WTC11 (cell line): ENCODE data around the gene LMAN2L. TPM values are rescaled to one million over a fixed set of nuclear protein-coding genes. Genes with fewer than 3 reads are reported as not detected.

Experiments used
- ATAC-seq: fragments of 200-7000 bp; cut with Tn5 transposase; 2 replicates; pipeline ENCODE4 v1.10.0; 2021; ENCODE audit warnings: mild to moderate bottlenecking, moderate library complexity
- CTCF ChIA-PET: fragments of 300-600 bp; sonication (Branson Sonifier 250); formaldehyde crosslinking; loops from one replicate; lab custom pipeline; 2021; ENCODE audit warnings: antibody characterized with exemption; lab: Charles Lee
- POLR2A ChIA-PET: fragments of 350-600 bp; sonication (Branson Sonifier 250); formaldehyde crosslinking; loops from one replicate; lab custom pipeline; 2021; ENCODE audit warnings: antibody characterized with exemption; lab: Charles Lee
- DNase-seq: peaks from one replicate; pipeline ENCODE4 v3.0.0; 2021; ENCODE audit warnings: low spot score
- H3K27ac Mint-ChIP-seq: 2 replicates; pipeline ENCODE4 v1.8.0; 2021; ENCODE audit warnings: mixed read lengths
- H3K27me3 Mint-ChIP-seq: 2 replicates; pipeline ENCODE4 v1.8.0; 2021; ENCODE audit warnings: low read depth, mild to moderate bottlenecking, moderate library complexity, mixed read lengths
- H3K36me3 Mint-ChIP-seq: 2 replicates; pipeline ENCODE4 v1.8.0; 2021; ENCODE audit warnings: mixed read lengths
- H3K4me1 Mint-ChIP-seq: 2 replicates; pipeline ENCODE4 v1.8.0; 2022; ENCODE audit warnings: mixed read lengths
- H3K4me3 Mint-ChIP-seq: 2 replicates; pipeline ENCODE4 v1.8.0; 2021; ENCODE audit warnings: mild to moderate bottlenecking, moderate library complexity, mixed read lengths
- H3K9me3 Mint-ChIP-seq: 2 replicates; pipeline ENCODE4 v1.8.0; 2021; ENCODE audit warnings: mixed read lengths
- CREB1 ChIP-seq: sonication (generic); formaldehyde crosslinking; IDR thresholded peaks from 2 replicates; pipeline ENCODE4 v1.8.0; 2023; ENCODE audit warnings: mild to moderate bottlenecking, missing genetic modification reagents
- EMX1 ChIP-seq: fragments of 250-450 bp; sonication (Bioruptor Pico); IDR thresholded peaks from 2 replicates; pipeline ENCODE4 v1.8.0; 2021; ENCODE audit warnings: mild to moderate bottlenecking
- ESRRA ChIP-seq: sonication (generic); formaldehyde crosslinking; IDR thresholded peaks from 2 replicates; pipeline ENCODE4 v1.8.1; 2022; ENCODE audit warnings: mild to moderate bottlenecking, missing genetic modification reagents, borderline replicate concordance
- FOXK1 ChIP-seq: sonication (generic); formaldehyde crosslinking; IDR thresholded peaks from 2 replicates; pipeline ENCODE4 v1.8.0; 2022; ENCODE audit warnings: mild to moderate bottlenecking, moderate library complexity, missing genetic modification reagents
- FOXP1 ChIP-seq: sonication (generic); formaldehyde crosslinking; IDR thresholded peaks from 2 replicates; pipeline ENCODE4 v1.8.0; 2022; ENCODE audit warnings: missing genetic modification reagents, mild to moderate bottlenecking, moderate library complexity, borderline replicate concordance
- JUN ChIP-seq: sonication (generic); formaldehyde crosslinking; IDR thresholded peaks from 2 replicates; pipeline ENCODE4 v1.8.0; 2023; ENCODE audit warnings: mild to moderate bottlenecking, missing genetic modification reagents
- NFE2L1 ChIP-seq: sonication (generic); formaldehyde crosslinking; IDR thresholded peaks from 2 replicates; pipeline ENCODE4 v1.8.1; 2023; ENCODE audit warnings: missing genetic modification reagents
- NFYB ChIP-seq: sonication (generic); formaldehyde crosslinking; conservative IDR thresholded peaks from 2 replicates; pipeline ENCODE4 v1.8.0; 2022; ENCODE audit warnings: low read depth, missing genetic modification reagents
- NR2C2 ChIP-seq: sonication (generic); formaldehyde crosslinking; IDR thresholded peaks from 2 replicates; pipeline ENCODE4 v1.8.0; 2022; ENCODE audit warnings: mild to moderate bottlenecking, missing genetic modification reagents
- OVOL2 ChIP-seq: fragments of 250-450 bp; sonication (Bioruptor Pico); IDR thresholded peaks from 2 replicates; pipeline ENCODE4 v1.9.0; 2021; ENCODE audit warnings: mild to moderate bottlenecking, borderline replicate concordance
- PREB ChIP-seq: sonication (generic); formaldehyde crosslinking; IDR thresholded peaks from 2 replicates; pipeline ENCODE4 v1.8.1; 2022; ENCODE audit warnings: mild to moderate bottlenecking, missing genetic modification reagents, moderate library complexity, borderline replicate concordance
- RORB ChIP-seq: fragments of 250-450 bp; sonication (Bioruptor Pico); IDR thresholded peaks from 2 replicates; pipeline ENCODE4 v1.9.0; 2021; ENCODE audit warnings: mild to moderate bottlenecking
- SMAD3 ChIP-seq: sonication (generic); formaldehyde crosslinking; IDR thresholded peaks from 2 replicates; pipeline ENCODE4 v1.8.0; 2022; ENCODE audit warnings: missing genetic modification reagents, mild to moderate bottlenecking, borderline replicate concordance
- SMAD4 ChIP-seq: sonication (generic); formaldehyde crosslinking; IDR thresholded peaks from 2 replicates; pipeline ENCODE4 v1.8.0; 2022; ENCODE audit warnings: mild to moderate bottlenecking, missing genetic modification reagents
- TEAD1 ChIP-seq: sonication (generic); formaldehyde crosslinking; IDR thresholded peaks from 2 replicates; pipeline ENCODE4 v1.8.0; 2022; ENCODE audit warnings: mild to moderate bottlenecking, missing genetic modification reagents
- ZNF121 ChIP-seq: sonication (generic); formaldehyde crosslinking; IDR thresholded peaks from 2 replicates; pipeline ENCODE4 v1.8.0; 2023; ENCODE audit warnings: missing genetic modification reagents
- ZNF317 ChIP-seq: sonication (generic); formaldehyde crosslinking; IDR thresholded peaks from 2 replicates; pipeline ENCODE4 v1.8.1; 2023; ENCODE audit warnings: low read depth, mild to moderate bottlenecking, moderate library complexity, missing genetic modification reagents, borderline replicate concordance
- ZNF416 ChIP-seq: fragments of 250-450 bp; sonication (Bioruptor Pico); IDR thresholded peaks from 2 replicates; pipeline ENCODE4 v1.9.0; 2021; ENCODE audit warnings: mild to moderate bottlenecking, inconsistent platforms
- ZNF423 ChIP-seq: fragments of 250-450 bp; sonication (Bioruptor Pico); IDR thresholded peaks from 2 replicates; pipeline ENCODE4 v2.1.2; 2022; ENCODE audit warnings: mild to moderate bottlenecking, moderate library complexity
- total RNA-seq: library from RNA; stranded (reverse); gene quantifications from 3 replicates; pipeline ENCODE4 v1.2.3, GENCODE V29; 2021
- TF ChIP-seq, protein P1 (sequence below): sonication (generic); formaldehyde crosslinking; IDR thresholded peaks from 2 replicates; pipeline ENCODE4 v1.8.1; 2023; ENCODE audit warnings: mild to moderate bottlenecking, missing genetic modification reagents, moderate library complexity
- TF ChIP-seq, protein P2 (sequence below): sonication (generic); formaldehyde crosslinking; IDR thresholded peaks from 2 replicates; pipeline ENCODE4 v1.8.1; 2023; ENCODE audit warnings: mild to moderate bottlenecking, moderate library complexity, missing genetic modification reagents
- TF ChIP-seq, protein P3 (sequence below): sonication (generic); formaldehyde crosslinking; IDR thresholded peaks from 2 replicates; pipeline ENCODE4 v1.8.0; 2022; ENCODE audit warnings: mild to moderate bottlenecking, missing genetic modification reagents
- TF ChIP-seq, protein P4 (sequence below): fragments of 250-450 bp; sonication (Bioruptor Pico); conservative IDR thresholded peaks from 2 replicates; pipeline ENCODE4 v1.9.0; 2021; ENCODE audit warnings: mild to moderate bottlenecking
- TF ChIP-seq, protein P5 (sequence below): sonication (generic); formaldehyde crosslinking; conservative IDR thresholded peaks from 2 replicates; pipeline ENCODE4 v1.8.1; 2022; ENCODE audit warnings: mild to moderate bottlenecking, missing genetic modification reagents

LMAN2L gene
- total RNA-seq, 1 experiment from 2014 or later, result 13.5 TPM

DNA sequence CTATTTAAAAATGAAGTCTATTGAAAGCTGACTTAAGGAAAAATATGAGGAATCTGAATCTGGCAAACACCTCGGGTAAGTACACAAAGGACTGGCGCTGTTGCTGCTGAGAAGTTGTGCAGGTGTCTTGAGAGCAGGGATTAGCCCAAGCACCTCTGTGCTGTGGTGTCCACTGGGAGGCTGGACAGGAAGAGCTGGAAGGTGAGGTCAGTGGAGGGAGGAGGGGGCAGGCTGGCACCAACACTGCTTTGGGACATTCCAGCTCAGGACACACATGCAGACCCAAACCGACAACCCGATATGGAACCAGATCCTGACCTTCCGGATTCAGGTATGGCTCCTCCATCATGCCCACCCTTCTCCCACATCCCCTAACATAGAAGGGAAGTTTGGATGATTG lies 76.7 kb downstream of the LMAN2L start:
- TF ChIP-seq NFE2L1 (no peak), EMX1 (CRISPR knock-in tag) (no peak), SMAD3 (CRISPR knock-in tag) (no peak), SMAD4 (CRISPR knock-in tag) (no peak), JUN (CRISPR knock-in tag) (no peak), PREB (CRISPR knock-in tag) (no peak), FOXK1 (CRISPR knock-in tag) (no peak), ZNF423 (CRISPR knock-in tag) (no peak), ESRRA (CRISPR knock-in tag) (no peak), CREB1 (CRISPR knock-in tag) (no peak), NFYB (CRISPR knock-in tag) (no peak), OVOL2 (CRISPR knock-in tag) (no peak), TEAD1 (no peak), NR2C2 (no peak), FOXP1 (CRISPR knock-in tag) (no peak), RORB (CRISPR knock-in tag) (no peak), ZNF416 (no peak)
- TF ChIP-seq, protein P1, sequence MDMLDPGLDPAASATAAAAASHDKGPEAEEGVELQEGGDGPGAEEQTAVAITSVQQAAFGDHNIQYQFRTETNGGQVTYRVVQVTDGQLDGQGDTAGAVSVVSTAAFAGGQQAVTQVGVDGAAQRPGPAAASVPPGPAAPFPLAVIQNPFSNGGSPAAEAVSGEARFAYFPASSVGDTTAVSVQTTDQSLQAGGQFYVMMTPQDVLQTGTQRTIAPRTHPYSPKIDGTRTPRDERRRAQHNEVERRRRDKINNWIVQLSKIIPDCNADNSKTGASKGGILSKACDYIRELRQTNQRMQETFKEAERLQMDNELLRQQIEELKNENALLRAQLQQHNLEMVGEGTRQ (CRISPR knock-in tag), result no peak
- TF ChIP-seq, protein P2, sequence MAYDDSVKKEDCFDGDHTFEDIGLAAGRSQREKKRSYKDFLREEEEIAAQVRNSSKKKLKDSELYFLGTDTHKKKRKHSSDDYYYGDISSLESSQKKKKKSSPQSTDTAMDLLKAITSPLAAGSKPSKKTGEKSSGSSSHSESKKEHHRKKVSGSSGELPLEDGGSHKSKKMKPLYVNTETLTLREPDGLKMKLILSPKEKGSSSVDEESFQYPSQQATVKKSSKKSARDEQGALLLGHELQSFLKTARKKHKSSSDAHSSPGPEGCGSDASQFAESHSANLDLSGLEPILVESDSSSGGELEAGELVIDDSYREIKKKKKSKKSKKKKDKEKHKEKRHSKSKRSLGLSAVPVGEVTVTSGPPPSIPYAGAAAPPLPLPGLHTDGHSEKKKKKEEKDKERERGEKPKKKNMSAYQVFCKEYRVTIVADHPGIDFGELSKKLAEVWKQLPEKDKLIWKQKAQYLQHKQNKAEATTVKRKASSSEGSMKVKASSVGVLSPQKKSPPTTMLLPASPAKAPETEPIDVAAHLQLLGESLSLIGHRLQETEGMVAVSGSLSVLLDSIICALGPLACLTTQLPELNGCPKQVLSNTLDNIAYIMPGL, result no peak
- TF ChIP-seq, protein P3, sequence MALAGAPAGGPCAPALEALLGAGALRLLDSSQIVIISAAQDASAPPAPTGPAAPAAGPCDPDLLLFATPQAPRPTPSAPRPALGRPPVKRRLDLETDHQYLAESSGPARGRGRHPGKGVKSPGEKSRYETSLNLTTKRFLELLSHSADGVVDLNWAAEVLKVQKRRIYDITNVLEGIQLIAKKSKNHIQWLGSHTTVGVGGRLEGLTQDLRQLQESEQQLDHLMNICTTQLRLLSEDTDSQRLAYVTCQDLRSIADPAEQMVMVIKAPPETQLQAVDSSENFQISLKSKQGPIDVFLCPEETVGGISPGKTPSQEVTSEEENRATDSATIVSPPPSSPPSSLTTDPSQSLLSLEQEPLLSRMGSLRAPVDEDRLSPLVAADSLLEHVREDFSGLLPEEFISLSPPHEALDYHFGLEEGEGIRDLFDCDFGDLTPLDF, result no peak
- POLR2A ChIA-PET, result interaction anchor here (0.7 kb wide), 1 partner anchor 63 kb away, joined by 8 read pairs; no protein-coding TSS in a partner anchor
- no peaks in the 10 kb centered on the region for H3K27me3 Mint-ChIP-seq
- DNase-seq, result no peak
- H3K27ac Mint-ChIP-seq, result no peak overlapping the region
- CTCF ChIA-PET, result no interaction called here
- H3K36me3 Mint-ChIP-seq, result peaks cover 4% of the 10 kb centered on the region
- peaks cover 21% of the 10 kb centered on the region for H3K9me3 Mint-ChIP-seq
- H3K4me3 Mint-ChIP-seq, result no peak overlapping the region
- ATAC-seq, result no peak
- no peaks in the 10 kb centered on the region for H3K4me1 Mint-ChIP-seq

- Mint-ChIP-seq H3K4me3 (no peak overlapping the region), H3K27me3 (no peaks in the 10 kb centered on the region)
- TF ChIP-seq, protein P4, sequence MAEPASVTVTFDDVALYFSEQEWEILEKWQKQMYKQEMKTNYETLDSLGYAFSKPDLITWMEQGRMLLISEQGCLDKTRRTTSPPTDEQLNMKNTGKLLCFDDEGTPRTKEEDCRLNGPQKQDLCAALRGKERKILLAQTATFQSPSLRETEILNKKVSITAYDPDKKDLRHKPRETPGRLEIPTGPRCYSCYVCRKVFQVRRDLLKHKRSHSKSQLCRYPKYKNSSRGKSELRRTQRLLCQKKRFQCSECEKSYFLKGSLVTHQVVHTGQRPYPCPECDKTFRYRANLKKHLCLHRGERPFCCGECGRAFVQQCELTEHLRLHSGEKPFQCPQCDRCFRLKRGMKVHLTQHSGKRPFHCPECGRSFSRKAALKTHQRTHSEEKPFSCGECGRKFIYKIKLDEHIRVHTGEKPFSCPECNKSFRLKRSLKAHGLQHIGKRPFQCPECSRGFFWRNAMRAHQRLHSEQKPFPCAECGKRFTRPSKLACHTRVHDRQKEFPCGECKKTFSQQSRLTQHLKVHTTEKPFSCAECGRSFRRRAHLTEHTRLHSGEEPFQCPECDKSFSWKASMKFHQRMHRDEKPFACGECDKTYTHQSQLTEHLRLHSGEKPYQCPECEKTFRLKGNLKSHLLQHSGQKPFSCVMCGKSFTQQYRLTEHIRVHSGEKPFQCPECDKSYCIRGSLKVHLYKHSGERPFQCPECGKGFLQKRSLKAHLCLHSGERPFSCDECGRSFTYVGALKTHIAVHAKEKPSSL (CRISPR knock-in tag), result no peak
- peak; percentile 58; the same call in 1 of the 2 replicates for TF ChIP-seq ZNF317
- no peak for TF ChIP-seq ZNF121 (CRISPR knock-in tag)
- TF ChIP-seq, protein P5, sequence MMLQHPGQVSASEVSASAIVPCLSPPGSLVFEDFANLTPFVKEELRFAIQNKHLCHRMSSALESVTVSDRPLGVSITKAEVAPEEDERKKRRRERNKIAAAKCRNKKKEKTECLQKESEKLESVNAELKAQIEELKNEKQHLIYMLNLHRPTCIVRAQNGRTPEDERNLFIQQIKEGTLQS (CRISPR knock-in tag), result no peak
Measured at GRCh38 chr2:96662360-96662759, 77.5 kb downstream of the LMAN2L start.

More at GRCh38 chr2:96662360-96662759, 77.5 kb downstream of the LMAN2L start:
- ChIA-PET POLR2A (no interaction called here), CTCF (no interaction called here)
- Mint-ChIP-seq H3K27ac (no peak overlapping the region; the same call in 1 of the 2 replicates), H3K9me3 (peaks cover 21% of the 10 kb centered on the region), H3K4me1 (no peaks in the 10 kb centered on the region), H3K36me3 (peaks cover 4% of the 10 kb centered on the region)
- no peak for DNase-seq
- ATAC-seq, result no peak
